ENCODE data around the gene DMXL1.

DNA sequence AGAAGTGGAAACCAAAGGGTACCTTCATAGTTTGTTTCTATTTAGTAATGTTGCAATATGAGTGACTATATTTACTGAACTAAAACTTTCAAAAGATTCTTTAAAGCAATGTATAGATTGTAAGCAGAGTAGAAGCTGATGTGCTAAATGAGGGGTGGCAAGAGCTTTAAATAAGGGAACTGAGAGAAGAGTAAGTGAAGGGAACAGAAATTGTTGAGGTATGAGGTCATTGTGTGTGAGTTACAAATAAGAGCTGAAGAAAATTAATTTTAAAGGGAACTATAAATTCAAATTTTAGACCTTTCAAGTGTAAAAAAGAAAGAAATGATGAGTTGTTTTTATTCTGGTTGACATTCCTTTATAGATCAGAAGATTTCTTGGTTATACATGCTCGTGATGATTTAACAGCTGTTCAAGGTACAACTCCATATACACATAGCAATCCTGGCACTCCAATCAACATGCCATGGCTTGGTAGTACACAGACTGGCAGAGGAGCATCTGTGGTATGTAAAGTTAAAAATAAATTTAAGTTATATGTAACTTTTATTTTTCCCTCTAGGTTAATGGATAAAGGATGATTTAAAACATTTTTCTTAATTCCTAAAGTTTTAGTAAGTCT, 149.8 kb downstream of the DMXL1 start:
- TF ChIP-seq POLR2A (IDR thresholded peaks at IDR 0.05) = no peak
- no peak for TF ChIP-seq POLR2AphosphoS5 (IDR thresholded peaks at IDR 0.05)
- TF ChIP-seq, protein P1, sequence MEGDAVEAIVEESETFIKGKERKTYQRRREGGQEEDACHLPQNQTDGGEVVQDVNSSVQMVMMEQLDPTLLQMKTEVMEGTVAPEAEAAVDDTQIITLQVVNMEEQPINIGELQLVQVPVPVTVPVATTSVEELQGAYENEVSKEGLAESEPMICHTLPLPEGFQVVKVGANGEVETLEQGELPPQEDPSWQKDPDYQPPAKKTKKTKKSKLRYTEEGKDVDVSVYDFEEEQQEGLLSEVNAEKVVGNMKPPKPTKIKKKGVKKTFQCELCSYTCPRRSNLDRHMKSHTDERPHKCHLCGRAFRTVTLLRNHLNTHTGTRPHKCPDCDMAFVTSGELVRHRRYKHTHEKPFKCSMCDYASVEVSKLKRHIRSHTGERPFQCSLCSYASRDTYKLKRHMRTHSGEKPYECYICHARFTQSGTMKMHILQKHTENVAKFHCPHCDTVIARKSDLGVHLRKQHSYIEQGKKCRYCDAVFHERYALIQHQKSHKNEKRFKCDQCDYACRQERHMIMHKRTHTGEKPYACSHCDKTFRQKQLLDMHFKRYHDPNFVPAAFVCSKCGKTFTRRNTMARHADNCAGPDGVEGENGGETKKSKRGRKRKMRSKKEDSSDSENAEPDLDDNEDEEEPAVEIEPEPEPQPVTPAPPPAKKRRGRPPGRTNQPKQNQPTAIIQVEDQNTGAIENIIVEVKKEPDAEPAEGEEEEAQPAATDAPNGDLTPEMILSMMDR (IDR thresholded peaks at IDR 0.05) = no peak
